Stimulated activated CD4-positive, alpha-beta T cell treated with anti-CD3 and anti-CD28 coated beads, TNF-alpha, amount 100 ng/mL, for 48 hours (primary cell): ENCODE results near the gene RPS27.
"Not testable (repeated sequence)": the region's sequence is repeated elsewhere in the genome, so short reads cannot be mapped to it uniquely, and the experiment has no call there.

Experiments used
- DNase-seq, 3 donors: peaks; one replicate each; pipeline ENCODE4 v3.0.0-alpha.2; 2020; ENCODE audit warnings: low read depth in 3 of 3

RPS27 gene

DNA sequence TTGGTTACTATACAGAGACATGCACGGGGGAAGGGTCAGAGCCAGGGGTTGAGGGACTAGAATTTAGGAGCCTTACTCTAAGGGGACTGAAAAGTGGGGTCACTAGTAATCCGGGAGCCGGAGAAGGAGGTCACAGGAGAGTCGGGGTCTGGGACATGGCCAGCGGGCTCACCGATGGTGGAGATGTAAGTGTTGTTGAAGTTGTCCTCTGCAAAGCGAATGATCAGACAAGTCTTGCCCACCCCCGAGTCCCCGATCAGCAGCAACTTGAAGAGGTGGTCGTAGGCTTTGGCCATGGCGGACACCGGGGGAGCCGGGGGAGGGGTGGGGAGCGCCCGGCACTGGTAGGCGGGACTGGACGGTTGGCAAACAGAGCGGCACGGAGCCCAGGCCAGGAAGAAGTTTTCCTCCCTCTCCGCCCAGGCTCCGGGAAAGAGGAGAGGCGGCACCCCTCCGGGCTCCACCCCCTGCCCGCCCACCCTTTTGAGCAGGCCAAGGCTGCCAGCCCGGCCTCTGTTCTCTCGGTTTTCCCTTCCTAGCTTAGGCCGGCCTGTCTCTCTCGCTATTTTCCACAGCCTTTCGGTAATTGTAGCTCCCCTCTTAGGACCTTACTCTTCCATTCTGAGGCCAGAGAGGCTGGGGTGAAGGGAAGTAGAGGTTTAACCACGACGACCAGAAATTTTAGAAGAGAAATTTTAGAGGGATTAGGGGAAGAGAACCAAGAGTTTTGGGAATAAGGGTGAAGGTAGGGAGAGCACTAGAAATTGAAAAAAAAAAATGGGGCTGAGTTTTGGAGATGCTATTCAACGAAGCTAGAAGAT, 4.4 kb upstream of the RPS27 start, which contains the start of gene RAB13:
Gene RAB13, minus strand, starts transcription at position 399 of the 821 bp plus-strand sequence. Its CDS starts 103 bp downstream, at position 296.
- DNase-seq, result no peak

DNA sequence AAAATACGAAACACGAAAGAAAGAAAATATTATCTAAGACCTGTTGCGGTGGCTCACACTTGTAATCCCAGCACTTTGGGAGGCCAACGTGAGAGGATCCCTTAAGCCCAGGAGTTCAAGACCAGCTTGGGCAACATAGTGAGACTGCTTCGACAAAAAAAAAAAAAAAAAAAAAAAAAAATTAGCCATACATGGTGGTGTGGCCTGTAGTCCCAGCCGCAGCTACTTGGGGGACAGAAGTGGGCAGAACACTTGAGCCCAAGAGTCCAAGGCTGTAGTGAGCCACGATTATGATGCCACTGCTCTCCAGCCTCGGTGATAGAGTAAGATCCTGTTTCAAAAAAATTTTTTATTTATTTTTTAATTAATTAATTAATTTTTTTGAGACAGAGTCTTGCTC, 2.9 kb upstream of the RPS27 start:
- no peak for DNase-seq

DNA sequence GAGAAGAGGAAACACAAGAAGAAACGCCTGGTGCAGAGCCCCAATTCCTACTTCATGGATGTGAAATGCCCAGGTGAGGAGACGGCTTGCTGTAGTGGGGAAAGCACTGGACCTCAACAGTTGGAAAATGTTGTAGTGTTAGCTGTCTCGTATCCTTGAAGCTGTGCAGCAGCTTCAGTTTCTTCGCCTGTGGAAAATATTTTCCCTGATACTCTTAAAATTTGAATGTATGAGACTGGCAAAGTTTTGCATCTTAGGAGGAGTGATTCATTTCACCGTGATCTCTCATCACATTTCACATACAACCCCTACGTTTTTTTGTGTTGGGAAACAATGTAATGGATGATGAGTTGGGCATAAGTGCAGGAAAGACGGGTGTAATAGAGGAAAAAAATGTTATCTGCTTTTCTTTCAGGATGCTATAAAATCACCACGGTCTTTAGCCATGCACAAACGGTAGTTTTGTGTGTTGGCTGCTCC, 629 bp downstream of the RPS27 start:
- DNase-seq, result no peak

DNA sequence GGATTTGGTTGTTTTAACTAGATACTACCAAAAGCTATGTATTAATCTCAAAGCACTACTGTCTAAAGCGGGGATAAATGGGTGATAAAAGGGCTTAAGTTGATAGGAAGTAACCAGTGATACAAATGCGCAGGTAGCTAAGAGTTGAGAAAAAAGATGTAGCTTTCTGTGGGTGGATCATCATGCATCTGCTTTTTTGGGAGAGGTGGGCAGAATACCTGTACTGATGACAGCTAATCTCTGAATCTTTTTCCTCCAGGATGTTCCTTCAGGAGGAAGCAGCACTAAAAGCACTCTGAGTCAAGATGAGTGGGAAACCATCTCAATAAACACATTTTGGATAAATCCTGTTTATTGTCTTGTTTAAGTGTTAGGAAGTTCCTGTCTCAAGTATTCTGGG, 1.2 kb downstream of the RPS27 start:
- no peak for DNase-seq

DNA sequence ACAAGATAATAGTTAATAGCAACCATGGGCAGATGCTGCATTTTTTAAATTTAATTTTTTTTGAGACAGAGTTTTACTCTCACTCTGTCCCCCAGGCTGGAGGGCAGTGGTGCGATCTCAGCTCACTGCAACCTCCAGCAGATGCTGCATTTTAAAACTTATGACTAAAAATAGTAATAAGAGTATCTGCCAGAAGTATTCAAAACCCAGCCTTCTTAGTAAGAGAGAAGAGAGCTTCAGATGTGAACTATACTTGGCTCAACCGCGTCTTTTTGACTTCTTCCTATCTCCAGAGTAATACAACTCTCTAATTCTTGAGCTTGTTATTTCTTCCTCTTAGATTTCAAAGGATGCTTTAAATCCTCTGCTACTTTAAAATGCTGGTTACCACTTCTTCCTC, 4.6 kb downstream of the RPS27 start:
- DNase-seq, result no peak

DNA sequence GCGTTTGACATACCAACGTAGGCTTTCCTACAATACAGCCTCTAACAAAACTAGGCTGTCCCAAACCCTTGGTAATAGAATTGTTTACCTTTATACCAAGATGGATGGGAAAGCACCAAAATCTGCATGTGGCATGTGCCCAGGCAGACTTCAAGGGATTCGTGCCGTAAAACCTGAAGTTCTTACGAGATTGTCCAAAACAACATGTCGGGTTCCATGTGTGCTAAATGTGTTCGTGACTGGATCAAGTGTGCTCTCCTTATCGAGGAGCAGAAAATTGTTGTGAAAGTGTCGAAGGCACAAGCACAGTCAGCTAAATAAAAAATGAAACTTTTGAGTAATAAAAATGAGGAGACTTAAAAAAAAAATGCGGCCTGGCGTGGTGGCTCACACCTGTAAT, 5.1 kb downstream of the RPS27 start:
- no peak for DNase-seq

DNA sequence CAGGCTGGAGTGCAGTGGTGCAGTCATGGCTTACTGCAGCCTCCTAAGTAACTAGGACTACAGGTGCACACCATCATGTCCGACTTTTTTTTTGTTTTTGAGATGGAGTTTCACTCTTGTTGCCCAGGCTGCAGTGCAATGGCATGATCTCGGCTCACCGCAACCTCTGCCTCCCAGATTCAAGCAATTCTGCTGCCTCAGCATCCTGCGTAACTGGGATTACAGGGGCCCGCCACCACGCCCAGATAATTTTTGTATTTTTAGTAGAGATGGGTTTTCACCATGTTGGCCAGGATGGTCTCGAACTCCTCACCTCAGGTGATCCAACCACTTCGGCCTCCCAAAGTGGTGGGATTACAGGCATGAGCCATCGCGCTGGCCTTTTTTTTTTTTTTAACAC, 6.3 kb downstream of the RPS27 start:
- not testable (repeated sequence) for DNase-seq

DNA sequence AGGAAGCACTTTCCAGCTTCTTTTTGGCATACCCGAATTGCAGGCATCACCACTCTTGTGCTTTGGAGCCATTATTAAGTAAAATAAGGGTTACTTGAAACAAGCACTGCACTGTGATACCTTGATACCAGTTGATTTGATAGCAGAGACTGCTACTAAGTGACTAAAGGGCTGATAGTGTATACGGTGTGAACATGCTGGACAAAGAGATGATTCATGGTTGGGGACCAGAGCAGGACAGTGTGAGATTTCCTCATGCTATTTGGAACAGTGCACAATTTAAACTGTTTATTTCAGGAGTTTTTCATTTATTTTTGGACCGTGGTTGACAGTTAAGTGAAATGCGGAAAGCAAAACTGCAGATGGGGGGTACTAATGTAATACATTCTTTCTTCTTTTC, 9.9 kb downstream of the RPS27 start:
- DNase-seq, result no peak

DNA sequence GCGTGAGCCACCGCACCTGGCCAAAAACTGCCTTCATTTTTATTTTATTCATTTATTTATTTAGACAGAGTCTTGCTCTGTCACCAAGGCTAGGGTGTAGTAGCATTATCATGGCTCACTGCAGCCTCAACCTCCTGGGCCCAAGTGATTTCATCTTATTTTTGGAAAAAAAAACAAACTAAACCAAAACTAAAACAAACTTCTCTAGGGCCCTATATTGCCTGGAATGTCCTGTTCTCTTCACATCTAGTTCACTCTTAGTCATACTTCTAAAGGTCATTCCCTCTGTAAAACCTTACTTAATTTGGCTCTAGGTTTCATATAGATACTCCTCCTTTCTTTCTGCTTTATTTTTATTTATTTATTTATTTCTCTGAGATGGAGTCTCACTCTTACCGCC, 15.6 kb downstream of the RPS27 start:
- DNase-seq, result no peak

DNA sequence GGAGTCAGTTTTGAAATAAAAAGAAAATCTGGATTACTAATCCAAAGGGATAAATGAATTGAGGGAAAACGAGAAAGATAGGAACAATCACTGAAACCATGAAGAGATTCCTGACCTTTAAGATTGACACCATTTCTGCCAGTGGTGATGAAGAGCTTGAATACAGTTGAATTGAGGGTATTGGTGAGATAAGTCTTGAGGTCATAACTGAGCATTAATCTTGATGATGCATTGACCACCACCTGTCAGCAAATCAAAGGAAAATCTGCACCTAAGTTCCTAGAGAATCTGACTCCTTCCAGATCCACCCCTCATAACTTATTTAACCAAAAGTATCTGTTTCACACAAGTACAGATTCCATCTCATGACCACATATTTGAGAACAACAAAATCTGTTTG, 21.6 kb downstream of the RPS27 start:
- no peak for DNase-seq

DNA sequence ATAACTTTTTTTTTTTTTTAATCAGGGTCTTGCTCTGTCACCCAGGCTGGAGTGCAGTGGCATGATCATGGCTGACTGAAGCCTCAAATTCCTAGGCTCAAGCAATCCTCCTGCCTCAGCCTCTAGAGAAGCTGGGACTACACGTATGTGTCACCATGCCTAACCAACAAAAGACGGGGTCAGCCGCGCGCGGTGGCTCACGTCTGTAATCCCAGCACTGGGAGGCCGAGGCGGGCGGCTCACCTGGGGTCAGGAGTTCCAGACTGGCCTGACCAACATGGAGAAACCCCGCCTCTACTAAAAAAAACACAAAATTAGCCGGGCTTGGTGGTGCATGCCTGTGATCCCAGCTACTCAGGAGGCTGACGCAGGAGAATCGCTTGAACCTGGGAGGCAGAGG, 22.0 kb downstream of the RPS27 start:
- DNase-seq, result not testable (repeated sequence)

DNA sequence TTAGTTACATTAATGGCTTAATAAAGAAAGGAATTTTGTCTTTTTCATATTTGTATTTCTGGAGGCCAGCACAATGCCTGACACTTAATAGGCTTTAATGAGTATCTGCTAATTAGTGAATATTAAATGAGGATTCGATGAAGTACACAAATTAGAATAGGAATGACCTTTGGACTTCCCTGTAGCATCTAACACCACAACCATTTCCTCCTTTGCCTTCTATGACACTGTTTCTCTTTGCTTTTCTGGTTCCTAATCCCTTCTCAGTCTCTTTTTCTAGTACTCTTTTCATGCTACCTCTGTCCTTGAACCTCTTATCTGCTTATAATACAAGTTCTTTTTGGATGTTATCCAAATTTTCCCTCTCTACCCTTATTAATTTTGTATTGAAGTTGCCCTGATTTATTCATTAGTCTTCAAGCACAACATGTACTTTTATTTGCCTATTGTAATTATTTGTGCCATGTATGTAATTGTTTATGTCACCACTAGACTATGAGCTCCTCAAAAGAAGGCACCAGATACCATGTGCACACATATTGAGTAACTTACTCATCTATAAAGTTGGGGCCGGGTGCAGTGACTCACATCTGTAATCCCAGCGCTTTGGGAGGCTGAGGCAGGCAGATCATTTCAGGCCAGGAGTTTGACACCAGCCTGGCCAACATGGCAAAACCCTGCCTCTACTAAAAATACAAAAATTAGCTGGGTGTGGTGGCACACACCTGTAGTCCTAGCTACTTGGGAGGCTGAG, 23.8 kb downstream of the RPS27 start:
- DNase-seq, result no peak

DNA sequence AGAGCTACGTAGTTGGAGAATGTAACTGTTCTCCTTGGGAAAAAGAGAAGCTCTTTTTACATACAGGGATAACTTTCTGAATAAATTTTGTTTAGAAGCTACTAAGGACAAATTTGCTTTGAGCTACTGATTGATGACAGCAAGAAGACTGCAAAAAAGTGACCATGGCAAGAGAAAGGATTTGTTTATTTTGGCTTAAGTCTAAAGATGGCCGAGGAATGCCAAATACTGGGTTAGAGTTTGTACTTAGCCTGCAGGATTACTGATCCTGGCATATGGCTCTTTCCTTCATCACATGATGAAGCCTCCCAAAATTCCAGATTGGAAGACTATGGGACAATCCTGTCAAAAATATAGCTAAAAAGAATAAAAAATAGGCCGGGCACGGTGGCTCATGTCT, 28.7 kb downstream of the RPS27 start:
- DNase-seq, result no peak

DNA sequence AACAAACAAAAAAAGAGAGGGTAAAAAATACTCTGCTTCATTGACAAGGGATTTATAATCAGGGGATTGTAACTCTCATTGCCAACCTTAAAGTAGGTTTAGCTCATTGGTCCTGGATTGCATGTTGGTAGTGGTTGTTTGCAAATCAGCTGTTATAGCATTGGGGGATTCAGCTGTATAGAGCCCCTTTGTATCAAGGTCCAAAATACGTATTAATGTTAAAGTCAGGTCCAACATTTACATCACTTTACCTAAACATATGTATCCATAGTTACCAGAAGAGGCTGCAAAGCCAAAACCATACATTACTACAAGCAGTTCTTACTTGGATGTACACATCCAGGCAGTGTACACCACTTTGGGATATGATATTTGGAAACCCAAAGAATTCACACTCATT, 29.4 kb downstream of the RPS27 start:
- no peak for DNase-seq

DNA sequence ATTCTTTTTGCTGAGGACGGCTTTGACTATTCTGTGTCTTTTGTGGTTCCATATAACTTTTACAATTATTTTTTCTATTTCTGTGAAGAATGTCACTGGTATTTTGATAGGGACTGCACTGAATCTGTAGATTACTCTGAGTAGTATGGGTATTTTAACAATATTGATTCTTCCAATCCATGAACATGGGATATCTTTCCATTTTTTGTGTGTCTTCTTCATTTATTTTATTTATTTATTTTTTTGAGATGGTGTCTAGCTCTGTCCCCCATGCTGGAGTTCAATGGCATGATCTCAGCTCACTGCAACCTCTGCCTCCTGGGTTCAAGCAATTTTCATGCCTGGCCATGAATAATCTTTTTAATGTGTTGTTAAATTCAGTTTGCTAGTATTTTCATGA, 43.1 kb downstream of the RPS27 start:
- DNase-seq, result not testable (repeated sequence)
